Esophagus squamous epithelium (tissue), 4 donors: ENCODE results near the gene ATXN1.

Source experiments
- POLR2A ChIP-seq, 4 donors: fragments of 450-650 bp; IDR thresholded peaks; one replicate each; pipeline ENCODE4 v1.6.1; 2017; ENCODE audit warnings: antibody characterized with exemption in 4 of 4, mild to moderate bottlenecking in 4 of 4, moderate library complexity in 3 of 4
- TF ChIP-seq, protein P1 (sequence below), 6 experiments: fragments of 450-650 bp in 4 of 6; fragments of 200-600 bp in 2 of 6; sonication (generic) in 2 of 6; IDR thresholded peaks; one replicate each; pipeline ENCODE4 v1.5.1; 2016 to 2019; ENCODE audit warnings: antibody characterized with exemption in 6 of 6, mild to moderate bottlenecking in 4 of 6, moderate library complexity in 4 of 6

- TF ChIP-seq POLR2A (IDR thresholded peaks at IDR 0.05): no peak
- TF ChIP-seq, protein P1, sequence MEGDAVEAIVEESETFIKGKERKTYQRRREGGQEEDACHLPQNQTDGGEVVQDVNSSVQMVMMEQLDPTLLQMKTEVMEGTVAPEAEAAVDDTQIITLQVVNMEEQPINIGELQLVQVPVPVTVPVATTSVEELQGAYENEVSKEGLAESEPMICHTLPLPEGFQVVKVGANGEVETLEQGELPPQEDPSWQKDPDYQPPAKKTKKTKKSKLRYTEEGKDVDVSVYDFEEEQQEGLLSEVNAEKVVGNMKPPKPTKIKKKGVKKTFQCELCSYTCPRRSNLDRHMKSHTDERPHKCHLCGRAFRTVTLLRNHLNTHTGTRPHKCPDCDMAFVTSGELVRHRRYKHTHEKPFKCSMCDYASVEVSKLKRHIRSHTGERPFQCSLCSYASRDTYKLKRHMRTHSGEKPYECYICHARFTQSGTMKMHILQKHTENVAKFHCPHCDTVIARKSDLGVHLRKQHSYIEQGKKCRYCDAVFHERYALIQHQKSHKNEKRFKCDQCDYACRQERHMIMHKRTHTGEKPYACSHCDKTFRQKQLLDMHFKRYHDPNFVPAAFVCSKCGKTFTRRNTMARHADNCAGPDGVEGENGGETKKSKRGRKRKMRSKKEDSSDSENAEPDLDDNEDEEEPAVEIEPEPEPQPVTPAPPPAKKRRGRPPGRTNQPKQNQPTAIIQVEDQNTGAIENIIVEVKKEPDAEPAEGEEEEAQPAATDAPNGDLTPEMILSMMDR (IDR thresholded peaks at IDR 0.05): no peak
These were observed 256.7 kb downstream of the ATXN1 start for GRCh38 chr6:16504609-16505008.
